Liver (tissue), 9 donors: ENCODE results near the gene VEPH1. TPM values are rescaled to one million over a fixed set of nuclear protein-coding genes. Genes with fewer than 3 reads are reported as not detected.

Source experiments
- DNase-seq: peaks from one replicate; pipeline ENCODE4 v3.0.0-alpha.2; 2017; ENCODE audit warnings: low spot score
- H3K27ac ChIP-seq, 2 donors: one replicate each; pipeline ENCODE4 v1.7.0; 2013; ENCODE audit warnings: inconsistent platforms in 2 of 2, low read length in 2 of 2, control low read depth in 1 of 2, low read depth in 1 of 2, mild to moderate bottlenecking in 1 of 2
- H3K27me3 ChIP-seq, 4 donors: one replicate each; pipeline versions ENCODE4 v1.6.1 to v1.7.0; 2013; ENCODE audit warnings: low read length in 3 of 4, inconsistent platforms in 1 of 4, mild to moderate bottlenecking in 1 of 4, moderate library complexity in 1 of 4; ENCODE audit not compliant: control insufficient read depth in 4 of 4, insufficient read depth in 4 of 4
- H3K36me3 ChIP-seq, 4 donors: one replicate each; pipeline versions ENCODE4 v1.6.1 to v1.7.0; 2013; ENCODE audit warnings: low read length in 3 of 4, mild to moderate bottlenecking in 3 of 4, low read depth in 1 of 4, moderate library complexity in 1 of 4; ENCODE audit not compliant: control insufficient read depth in 4 of 4, insufficient read depth in 3 of 4
- H3K4me1 ChIP-seq, 4 donors: one replicate each; pipeline versions ENCODE4 v1.6.1 to v1.7.0; 2013; ENCODE audit warnings: low read length in 3 of 4, mild to moderate bottlenecking in 3 of 4, moderate library complexity in 1 of 4; ENCODE audit not compliant: control insufficient read depth in 4 of 4, insufficient read depth in 4 of 4
- H3K4me3 ChIP-seq, 3 donors: one replicate each; pipeline versions ENCODE4 v1.6.1 to v1.7.0; 2013; ENCODE audit warnings: low read length in 3 of 3, control low read depth in 1 of 3, low read depth in 1 of 3, mild to moderate bottlenecking in 1 of 3
- H3K9ac ChIP-seq, 2 donors: one replicate each; pipeline ENCODE4 v1.7.0; 2013; ENCODE audit warnings: low read length in 2 of 2, mild to moderate bottlenecking in 2 of 2, moderate library complexity in 2 of 2, control low read depth in 1 of 2, low read depth in 1 of 2
- H3K9me3 ChIP-seq, 4 donors: one replicate each; pipeline versions ENCODE4 v1.6.1 to v1.7.0; 2013; ENCODE audit warnings: low read length in 3 of 4; ENCODE audit not compliant: control insufficient read depth in 4 of 4
- ATF3 ChIP-seq: IDR thresholded peaks from 2 replicates; pipeline ENCODE4 v1.6.1; 2016; ENCODE audit warnings: antibody characterized with exemption
- EGR1 ChIP-seq, 2 donors: IDR thresholded peaks; 2 replicates each; pipeline ENCODE4 v1.6.1; 2016 to 2018; ENCODE audit warnings: antibody characterized with exemption in 2 of 2, low read depth in 2 of 2
- FOXA1 ChIP-seq: IDR thresholded peaks from 2 replicates; pipeline ENCODE4 v1.6.1; 2016; ENCODE audit warnings: antibody characterized with exemption
- FOXA2 ChIP-seq: IDR thresholded peaks from 2 replicates; pipeline ENCODE4 v1.6.1; 2016; ENCODE audit warnings: antibody characterized with exemption
- GABPA ChIP-seq, 2 donors: IDR thresholded peaks in 1 of 2; conservative IDR thresholded peaks in 1 of 2; 2 replicates each; pipeline ENCODE4 v1.6.1; 2016; ENCODE audit warnings: antibody characterized with exemption in 2 of 2, mild to moderate bottlenecking in 1 of 2, moderate library complexity in 1 of 2
- HNF4A ChIP-seq, 2 donors: conservative IDR thresholded peaks; 2 replicates each; pipeline ENCODE4 v1.6.1; 2016; ENCODE audit warnings: antibody characterized with exemption in 2 of 2, mild to moderate bottlenecking in 2 of 2
- HNF4G ChIP-seq: IDR thresholded peaks from 2 replicates; pipeline ENCODE4 v1.6.1; 2016; ENCODE audit warnings: antibody characterized with exemption
- JUND ChIP-seq, 2 donors: IDR thresholded peaks; 2 replicates each; pipeline ENCODE4 v1.6.1; 2016; ENCODE audit warnings: antibody characterized with exemption in 2 of 2
- NR2F2 ChIP-seq: IDR thresholded peaks from 2 replicates; pipeline ENCODE4 v1.6.1; 2016; ENCODE audit warnings: antibody characterized with exemption
- RAD21 ChIP-seq, 2 donors: IDR thresholded peaks; 2 replicates each; pipeline ENCODE4 v1.6.1; 2016; ENCODE audit warnings: antibody characterized with exemption in 2 of 2, mild to moderate bottlenecking in 2 of 2
- RXRA ChIP-seq, 2 donors: IDR thresholded peaks; 2 replicates each; pipeline ENCODE4 v1.6.1; 2017 to 2018; ENCODE audit warnings: antibody characterized with exemption in 2 of 2, mild to moderate bottlenecking in 1 of 2
- TAF1 ChIP-seq: conservative IDR thresholded peaks from 2 replicates; pipeline ENCODE4 v1.6.1; 2016; ENCODE audit warnings: antibody characterized with exemption, mild to moderate bottlenecking
- ZBTB33 ChIP-seq: IDR thresholded peaks from 2 replicates; pipeline ENCODE4 v1.6.1; 2016; ENCODE audit warnings: antibody characterized with exemption
- WGBS: extraction: QIAGEN DNeasy Blood & Tissue Kit; methylation state at CpG from one replicate; pipeline ENCODE4 v1.1.7; 2013; 5-methylcytosine and 5-hydroxymethylcytosine counted together
- polyA plus RNA-seq, 2 donors: library from polyadenylated mRNA; stranded (reverse) in 1 of 2; unstranded in 1 of 2; fragments of 200-250 nt in 1 of 2; fragments of >200 nt in 1 of 2; fragmentation: Nextera tagmentation in 1 of 2; extraction: Ambion mirVana in 1 of 2; gene quantifications; one replicate each; pipeline versions ENCODE4 v1.2.1 to v1.2.3, GENCODE V29; 2013 to 2015
- total RNA-seq, 2 donors: library from RNA; depleted of rRNA; stranded (reverse); fragments of >200 nt; gene quantifications; one replicate each; pipeline ENCODE4 v1.2.3, GENCODE V29; 2014
- TF ChIP-seq, protein P1 (sequence below): IDR thresholded peaks from 2 replicates; pipeline ENCODE4 v1.6.1; 2016; ENCODE audit warnings: antibody characterized with exemption, mild to moderate bottlenecking
- TF ChIP-seq, protein P2 (sequence below): fragments of 150-350 bp; IDR thresholded peaks from 2 replicates; pipeline ENCODE4 v1.5.1; 2017; ENCODE audit warnings: improper control_type of control experiment, low read depth, low read length; ENCODE audit not compliant: missing input control
- TF ChIP-seq, protein P3 (sequence below): IDR thresholded peaks from 2 replicates; pipeline ENCODE4 v1.6.1; 2016; ENCODE audit warnings: antibody characterized with exemption
- donor health status: healthy.
- donor health status: healthy.
- donor health status: healthy.
- donor health status: healthy.
- donor health status: healthy.

VEPH1 gene
- total and polyA plus RNA-seq, 4 donors: 0.60 to 3.3 (median 1.2) TPM

- Histone ChIP-seq H3K36me3 (no peaks in the 10 kb centered on the region), H3K9ac (no peak overlapping the region), H3K27me3 (no peaks in the 10 kb centered on the region), H3K4me3 (no peak overlapping the region), H3K9me3 (no peaks in the 10 kb centered on the region), H3K27ac (no peak overlapping the region), H3K4me1 (peaks cover 0 to 4% (median 3%) of the 10 kb centered on the region in 4 donors)
- TF ChIP-seq, protein P1, sequence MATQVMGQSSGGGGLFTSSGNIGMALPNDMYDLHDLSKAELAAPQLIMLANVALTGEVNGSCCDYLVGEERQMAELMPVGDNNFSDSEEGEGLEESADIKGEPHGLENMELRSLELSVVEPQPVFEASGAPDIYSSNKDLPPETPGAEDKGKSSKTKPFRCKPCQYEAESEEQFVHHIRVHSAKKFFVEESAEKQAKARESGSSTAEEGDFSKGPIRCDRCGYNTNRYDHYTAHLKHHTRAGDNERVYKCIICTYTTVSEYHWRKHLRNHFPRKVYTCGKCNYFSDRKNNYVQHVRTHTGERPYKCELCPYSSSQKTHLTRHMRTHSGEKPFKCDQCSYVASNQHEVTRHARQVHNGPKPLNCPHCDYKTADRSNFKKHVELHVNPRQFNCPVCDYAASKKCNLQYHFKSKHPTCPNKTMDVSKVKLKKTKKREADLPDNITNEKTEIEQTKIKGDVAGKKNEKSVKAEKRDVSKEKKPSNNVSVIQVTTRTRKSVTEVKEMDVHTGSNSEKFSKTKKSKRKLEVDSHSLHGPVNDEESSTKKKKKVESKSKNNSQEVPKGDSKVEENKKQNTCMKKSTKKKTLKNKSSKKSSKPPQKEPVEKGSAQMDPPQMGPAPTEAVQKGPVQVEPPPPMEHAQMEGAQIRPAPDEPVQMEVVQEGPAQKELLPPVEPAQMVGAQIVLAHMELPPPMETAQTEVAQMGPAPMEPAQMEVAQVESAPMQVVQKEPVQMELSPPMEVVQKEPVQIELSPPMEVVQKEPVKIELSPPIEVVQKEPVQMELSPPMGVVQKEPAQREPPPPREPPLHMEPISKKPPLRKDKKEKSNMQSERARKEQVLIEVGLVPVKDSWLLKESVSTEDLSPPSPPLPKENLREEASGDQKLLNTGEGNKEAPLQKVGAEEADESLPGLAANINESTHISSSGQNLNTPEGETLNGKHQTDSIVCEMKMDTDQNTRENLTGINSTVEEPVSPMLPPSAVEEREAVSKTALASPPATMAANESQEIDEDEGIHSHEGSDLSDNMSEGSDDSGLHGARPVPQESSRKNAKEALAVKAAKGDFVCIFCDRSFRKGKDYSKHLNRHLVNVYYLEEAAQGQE: no peak
- TF ChIP-seq GABPA (IDR thresholded peaks at IDR 0.05 in 1 of 2, conservative IDR thresholded peaks at IDR 0.05 in 1 of 2) (no peak), JUND (IDR thresholded peaks at IDR 0.05) (no peak), HNF4G (no peak), FOXA2 (no peak), NR2F2 (no peak), EGR1 (IDR thresholded peaks at IDR 0.05; ENCODE audit: low read depth in 2 of 2) (no peak), RAD21 (IDR thresholded peaks at IDR 0.05) (no peak), ATF3 (no peak), HNF4A (conservative IDR thresholded peaks at IDR 0.05) (no peak), RXRA (IDR thresholded peaks at IDR 0.05) (no peak), TAF1 (no peak)
- TF ChIP-seq, protein P2, sequence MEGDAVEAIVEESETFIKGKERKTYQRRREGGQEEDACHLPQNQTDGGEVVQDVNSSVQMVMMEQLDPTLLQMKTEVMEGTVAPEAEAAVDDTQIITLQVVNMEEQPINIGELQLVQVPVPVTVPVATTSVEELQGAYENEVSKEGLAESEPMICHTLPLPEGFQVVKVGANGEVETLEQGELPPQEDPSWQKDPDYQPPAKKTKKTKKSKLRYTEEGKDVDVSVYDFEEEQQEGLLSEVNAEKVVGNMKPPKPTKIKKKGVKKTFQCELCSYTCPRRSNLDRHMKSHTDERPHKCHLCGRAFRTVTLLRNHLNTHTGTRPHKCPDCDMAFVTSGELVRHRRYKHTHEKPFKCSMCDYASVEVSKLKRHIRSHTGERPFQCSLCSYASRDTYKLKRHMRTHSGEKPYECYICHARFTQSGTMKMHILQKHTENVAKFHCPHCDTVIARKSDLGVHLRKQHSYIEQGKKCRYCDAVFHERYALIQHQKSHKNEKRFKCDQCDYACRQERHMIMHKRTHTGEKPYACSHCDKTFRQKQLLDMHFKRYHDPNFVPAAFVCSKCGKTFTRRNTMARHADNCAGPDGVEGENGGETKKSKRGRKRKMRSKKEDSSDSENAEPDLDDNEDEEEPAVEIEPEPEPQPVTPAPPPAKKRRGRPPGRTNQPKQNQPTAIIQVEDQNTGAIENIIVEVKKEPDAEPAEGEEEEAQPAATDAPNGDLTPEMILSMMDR: no peak
- TF ChIP-seq, protein P3, sequence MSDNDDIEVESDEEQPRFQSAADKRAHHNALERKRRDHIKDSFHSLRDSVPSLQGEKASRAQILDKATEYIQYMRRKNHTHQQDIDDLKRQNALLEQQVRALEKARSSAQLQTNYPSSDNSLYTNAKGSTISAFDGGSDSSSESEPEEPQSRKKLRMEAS: no peak
- 75% methylated on average over 6 of the region's 6 CpGs for WGBS
- no peak for DNase-seq
Observed at GRCh38 chr3:157373783-157374182, 129.4 kb downstream of the VEPH1 start.

GRCh38 chr3:157370867-157371266 lies 132.3 kb downstream of the VEPH1 start:
- Histone ChIP-seq H3K27ac (no peak overlapping the region), H3K9me3 (no peaks in the 10 kb centered on the region), H3K9ac (no peak overlapping the region), H3K4me1 (peaks cover 0 to 4% (median 3%) of the 10 kb centered on the region in 4 donors), H3K36me3 (no peaks in the 10 kb centered on the region), H3K4me3 (no peak overlapping the region), H3K27me3 (no peaks in the 10 kb centered on the region)
- no peak for TF ChIP-seq TAF1
- TF ChIP-seq ZBTB33: no peak
- TF ChIP-seq ATF3: no peak
- TF ChIP-seq RAD21 (IDR thresholded peaks at IDR 0.05): no peak
- no peak for TF ChIP-seq EGR1 (IDR thresholded peaks at IDR 0.05; ENCODE audit: low read depth in 2 of 2)
- no peak for TF ChIP-seq FOXA2
- TF ChIP-seq, protein P3: no peak
- no peak for TF ChIP-seq HNF4G
- TF ChIP-seq FOXA1: no peak
- TF ChIP-seq JUND (IDR thresholded peaks at IDR 0.05): no peak
- TF ChIP-seq HNF4A (conservative IDR thresholded peaks at IDR 0.05): no peak
- TF ChIP-seq NR2F2: no peak
- no peak for TF ChIP-seq RXRA (IDR thresholded peaks at IDR 0.05)
- no peak for DNase-seq
- 94% methylated on average over 2 of the region's 2 CpGs for WGBS
